Endodermal cell (in vitro differentiated cells): ENCODE results near the gene PRRT1B. TPM values are rescaled to one million over a fixed set of nuclear protein-coding genes. Genes with fewer than 3 reads are reported as not detected.

ENCODE experiments used
- DNase-seq: peaks from one replicate; pipeline ENCODE4 v3.0.0-alpha.2; 2017
- H3K27ac ChIP-seq: 2 replicates; pipeline ENCODE4 v1.5.1; 2013; ENCODE audit warnings: mild to moderate bottlenecking, low read depth, low read length, moderate library complexity
- H3K27me3 ChIP-seq: 2 replicates; pipeline ENCODE4 v1.6.1; 2013; ENCODE audit warnings: mild to moderate bottlenecking, low read length, moderate library complexity; ENCODE audit not compliant: insufficient read depth, control insufficient read depth, poor library complexity, severe bottlenecking
- H3K36me3 ChIP-seq: 2 replicates; pipeline ENCODE4 v1.7.0; 2013; ENCODE audit warnings: mild to moderate bottlenecking, low read length, moderate library complexity; ENCODE audit not compliant: control insufficient read depth, insufficient read depth
- H3K4me1 ChIP-seq: one replicate; pipeline ENCODE4 v1.7.0; 2013; ENCODE audit warnings: low read length; ENCODE audit not compliant: control insufficient read depth, insufficient read depth
- H3K4me3 ChIP-seq: 2 replicates; pipeline ENCODE4 v1.5.1; 2013; ENCODE audit warnings: mild to moderate bottlenecking, low read length, moderate library complexity
- H3K9ac ChIP-seq: 2 replicates; pipeline ENCODE4 v1.6.1; 2013; ENCODE audit warnings: mild to moderate bottlenecking, low read length, moderate library complexity; ENCODE audit not compliant: poor library complexity, severe bottlenecking; ENCODE audit errors: extremely low read depth
- H3K9me3 ChIP-seq: 2 replicates; pipeline ENCODE4 v1.6.1; 2013; ENCODE audit warnings: mild to moderate bottlenecking, low read length, moderate library complexity; ENCODE audit not compliant: control insufficient read depth
- H3K27ac Mint-ChIP-seq: 2 replicates; pipeline ENCODE4 v1.8.0; 2020; ENCODE audit warnings: mixed read lengths
- H3K27me3 Mint-ChIP-seq: 2 replicates; pipeline ENCODE4 v1.8.0; 2021; ENCODE audit warnings: mild to moderate bottlenecking, mixed read lengths; ENCODE audit not compliant: insufficient read depth
- H3K36me3 Mint-ChIP-seq: 2 replicates; pipeline ENCODE4 v1.8.0; 2020; ENCODE audit warnings: low read depth, mixed read lengths
- H3K4me1 Mint-ChIP-seq: 2 replicates; pipeline ENCODE4 v1.8.0; 2020; ENCODE audit warnings: mixed read lengths
- H3K4me3 Mint-ChIP-seq: 2 replicates; pipeline ENCODE4 v1.8.0; 2020; ENCODE audit warnings: mild to moderate bottlenecking, moderate library complexity, mixed read lengths
- H3K9me3 Mint-ChIP-seq: 2 replicates; pipeline ENCODE4 v1.8.0; 2020; ENCODE audit warnings: mild to moderate bottlenecking, mixed read lengths
- WGBS, 2 experiments: methylation state at CpG; one replicate each; pipeline versions ENCODE4 v1.1.5 to v1.1.7; 2013; ENCODE audit warnings: missing lambda C conversion rate in 2 of 2, mixed read lengths in 1 of 2; ENCODE audit not compliant: insufficient coverage in 1 of 2, insufficient read length in 1 of 2; 5-methylcytosine and 5-hydroxymethylcytosine counted together
- total RNA-seq, 2 donors: library from RNA; stranded (reverse); fragmentation: NEBNext Ultra II Directional in 1 of 2; extraction: Animal tissue kit (Norgen Biotek cat#: 25700) in 1 of 2; gene quantifications; 2 replicates in 1 of 2; 3 replicates in 1 of 2; pipeline ENCODE4 v1.2.1, GENCODE V29; 2021
- TF ChIP-seq, protein P1 (sequence below): fragments of 200-600 bp; sonication (generic); conservative IDR thresholded peaks from 2 replicates; pipeline ENCODE4 v1.5.0; 2021; ENCODE audit warnings: antibody characterized with exemption, mild to moderate bottlenecking

Gene PRRT1B
- total RNA-seq, 2 donors from 2014 or later: 42.9 to 71.4 TPM

DNA sequence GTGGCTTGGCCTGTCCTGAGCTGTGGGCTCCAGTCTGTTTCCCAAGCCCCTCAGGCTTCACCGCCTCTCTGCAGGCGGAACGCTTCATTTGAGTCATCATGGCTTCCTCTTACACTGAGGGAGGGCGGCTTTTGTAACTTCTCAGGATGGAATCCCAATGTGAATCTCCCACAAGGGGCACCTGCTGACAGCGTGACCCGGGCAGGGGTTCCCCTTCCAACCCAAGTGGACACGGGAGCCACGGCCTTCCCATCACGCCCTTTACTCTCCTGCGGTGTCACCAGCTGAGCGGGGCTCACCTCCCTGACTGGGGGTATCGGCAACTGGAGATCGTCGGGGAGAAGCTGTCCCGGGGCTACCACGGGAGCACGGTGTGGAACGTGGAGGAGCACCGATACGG is 26.8 kb upstream of the PRRT1B start:
- TF ChIP-seq, protein P1, sequence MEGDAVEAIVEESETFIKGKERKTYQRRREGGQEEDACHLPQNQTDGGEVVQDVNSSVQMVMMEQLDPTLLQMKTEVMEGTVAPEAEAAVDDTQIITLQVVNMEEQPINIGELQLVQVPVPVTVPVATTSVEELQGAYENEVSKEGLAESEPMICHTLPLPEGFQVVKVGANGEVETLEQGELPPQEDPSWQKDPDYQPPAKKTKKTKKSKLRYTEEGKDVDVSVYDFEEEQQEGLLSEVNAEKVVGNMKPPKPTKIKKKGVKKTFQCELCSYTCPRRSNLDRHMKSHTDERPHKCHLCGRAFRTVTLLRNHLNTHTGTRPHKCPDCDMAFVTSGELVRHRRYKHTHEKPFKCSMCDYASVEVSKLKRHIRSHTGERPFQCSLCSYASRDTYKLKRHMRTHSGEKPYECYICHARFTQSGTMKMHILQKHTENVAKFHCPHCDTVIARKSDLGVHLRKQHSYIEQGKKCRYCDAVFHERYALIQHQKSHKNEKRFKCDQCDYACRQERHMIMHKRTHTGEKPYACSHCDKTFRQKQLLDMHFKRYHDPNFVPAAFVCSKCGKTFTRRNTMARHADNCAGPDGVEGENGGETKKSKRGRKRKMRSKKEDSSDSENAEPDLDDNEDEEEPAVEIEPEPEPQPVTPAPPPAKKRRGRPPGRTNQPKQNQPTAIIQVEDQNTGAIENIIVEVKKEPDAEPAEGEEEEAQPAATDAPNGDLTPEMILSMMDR: no peak
- H3K9ac ChIP-seq: no peak overlapping the region
- peaks cover 80% of the 10 kb centered on the region for H3K36me3 ChIP-seq
- no peaks in the 10 kb centered on the region for H3K4me1 Mint-ChIP-seq
- H3K27me3 Mint-ChIP-seq: no peaks in the 10 kb centered on the region
- H3K4me1 ChIP-seq: no peaks in the 10 kb centered on the region
- peaks cover 53% of the 10 kb centered on the region for H3K36me3 Mint-ChIP-seq
- H3K4me3 Mint-ChIP-seq: no peak overlapping the region
- WGBS, 2 experiments: 93 to 95% methylated on average over 14 to 20 of the region's 20 CpGs
- H3K9me3 Mint-ChIP-seq: no peaks in the 10 kb centered on the region
- H3K27ac ChIP-seq: no peak overlapping the region
- H3K27me3 ChIP-seq: no peaks in the 10 kb centered on the region
- no peak overlapping the region for H3K4me3 ChIP-seq
- no peak for DNase-seq
- no peak overlapping the region for H3K27ac Mint-ChIP-seq
- H3K9me3 ChIP-seq: peaks cover 15% of the 10 kb centered on the region

- DNase-seq: no peak
- H3K4me1 ChIP-seq: no peaks in the 10 kb centered on the region
- H3K4me3 ChIP-seq: no peak overlapping the region
- H3K27me3 ChIP-seq: no peaks in the 10 kb centered on the region
- H3K36me3 ChIP-seq: peaks cover 69% of the 10 kb centered on the region
- peaks cover 60% of the 10 kb centered on the region for H3K36me3 Mint-ChIP-seq
- H3K27ac ChIP-seq: no peak overlapping the region
- H3K27ac Mint-ChIP-seq: no peak overlapping the region
- TF ChIP-seq, protein P1: no peak
- H3K9me3 ChIP-seq: peaks cover 12% of the 10 kb centered on the region
- no peaks in the 10 kb centered on the region for H3K9me3 Mint-ChIP-seq
- H3K27me3 Mint-ChIP-seq: no peaks in the 10 kb centered on the region
- no peak overlapping the region for H3K4me3 Mint-ChIP-seq
- H3K4me1 Mint-ChIP-seq: no peaks in the 10 kb centered on the region
- 84 to 89% methylated on average over 9 to 16 of the region's 16 CpGs for WGBS, 2 experiments
- no peak overlapping the region for H3K9ac ChIP-seq
Observed at GRCh38 chr9:131520503-131520902, 24.8 kb upstream of the PRRT1B start.

DNA sequence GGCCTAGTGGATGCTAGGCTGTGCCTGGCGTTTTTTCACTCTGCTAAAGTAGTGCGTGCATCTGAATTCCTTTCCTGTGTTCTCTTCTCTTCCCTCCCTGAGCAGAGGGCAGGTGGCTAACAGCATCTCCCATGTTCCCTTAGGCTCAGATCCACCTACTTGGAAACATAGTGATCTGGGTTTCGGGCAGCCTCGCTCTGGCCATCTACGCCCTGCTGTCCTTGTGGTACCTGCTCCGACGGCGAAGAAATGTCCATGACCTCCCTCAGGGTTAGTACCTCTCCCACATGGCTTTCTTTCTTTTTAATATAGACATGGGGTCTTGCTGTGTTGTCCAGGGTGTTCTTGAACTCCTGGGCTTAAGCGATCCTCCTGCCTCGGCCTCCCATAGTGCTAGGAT is 24.1 kb upstream of the PRRT1B start:
- no peaks in the 10 kb centered on the region for H3K4me1 Mint-ChIP-seq
- no peak overlapping the region for H3K4me3 ChIP-seq
- H3K9me3 ChIP-seq: peaks cover 5% of the 10 kb centered on the region
- no peak overlapping the region for H3K27ac Mint-ChIP-seq
- TF ChIP-seq, protein P1: no peak
- no peak overlapping the region for H3K4me3 Mint-ChIP-seq
- no peak overlapping the region for H3K9ac ChIP-seq
- peaks cover 67% of the 10 kb centered on the region for H3K36me3 Mint-ChIP-seq
- no peaks in the 10 kb centered on the region for H3K27me3 ChIP-seq
- H3K36me3 ChIP-seq: peaks cover 65% of the 10 kb centered on the region
- WGBS, 2 experiments: 89 to 92% methylated on average over 7 to 10 of the region's 10 CpGs
- H3K4me1 ChIP-seq: no peaks in the 10 kb centered on the region
- no peaks in the 10 kb centered on the region for H3K27me3 Mint-ChIP-seq
- no peaks in the 10 kb centered on the region for H3K9me3 Mint-ChIP-seq
- no peak overlapping the region for H3K27ac ChIP-seq
- no peak for DNase-seq
